Measurements from ENCODE around the gene CADM1. TPM values are rescaled to one million over a fixed set of nuclear protein-coding genes. Genes with fewer than 3 reads are reported as not detected.

CADM1 gene
- total and polyA plus RNA-seq, 8 donors = 0.58 to 29.7 (median 5.3) TPM

DNA sequence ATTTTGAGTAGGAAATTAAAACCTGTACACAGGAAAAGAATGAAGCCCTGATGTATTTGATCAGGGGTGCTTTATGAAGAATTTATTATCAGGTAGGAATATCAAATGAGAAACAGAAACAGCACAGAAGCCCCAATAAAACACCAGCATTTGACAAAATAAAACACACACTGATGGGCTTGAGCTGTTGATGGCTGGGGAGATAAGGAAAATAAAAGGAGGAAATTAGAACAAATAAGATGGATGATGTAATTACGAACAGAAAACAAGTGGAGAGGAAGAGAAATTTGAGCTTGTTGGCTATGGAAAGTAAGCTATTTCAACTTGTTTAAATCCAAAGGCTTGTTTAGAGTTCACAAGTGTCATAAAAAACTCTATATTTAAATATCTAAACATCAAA lies 213.7 kb downstream of the CADM1 start:
- H3K27ac ChIP-seq = no peak overlapping the region
- no peaks in the 10 kb centered on the region for H3K9me3 ChIP-seq
- 70 to 88% (median 84%) methylated on average over 1 of the region's 1 CpG for WGBS, 5 donors
- no peaks in the 10 kb centered on the region for H3K4me1 ChIP-seq
- intact Hi-C loops (cut with DNase I; ENCODE audit: low total_unique reads) = no loop called here
- no peak overlapping the region for H3K4me3 ChIP-seq
- TF ChIP-seq POLR2A (IDR thresholded peaks at IDR 0.05) = no peak
- TF ChIP-seq, protein P1, sequence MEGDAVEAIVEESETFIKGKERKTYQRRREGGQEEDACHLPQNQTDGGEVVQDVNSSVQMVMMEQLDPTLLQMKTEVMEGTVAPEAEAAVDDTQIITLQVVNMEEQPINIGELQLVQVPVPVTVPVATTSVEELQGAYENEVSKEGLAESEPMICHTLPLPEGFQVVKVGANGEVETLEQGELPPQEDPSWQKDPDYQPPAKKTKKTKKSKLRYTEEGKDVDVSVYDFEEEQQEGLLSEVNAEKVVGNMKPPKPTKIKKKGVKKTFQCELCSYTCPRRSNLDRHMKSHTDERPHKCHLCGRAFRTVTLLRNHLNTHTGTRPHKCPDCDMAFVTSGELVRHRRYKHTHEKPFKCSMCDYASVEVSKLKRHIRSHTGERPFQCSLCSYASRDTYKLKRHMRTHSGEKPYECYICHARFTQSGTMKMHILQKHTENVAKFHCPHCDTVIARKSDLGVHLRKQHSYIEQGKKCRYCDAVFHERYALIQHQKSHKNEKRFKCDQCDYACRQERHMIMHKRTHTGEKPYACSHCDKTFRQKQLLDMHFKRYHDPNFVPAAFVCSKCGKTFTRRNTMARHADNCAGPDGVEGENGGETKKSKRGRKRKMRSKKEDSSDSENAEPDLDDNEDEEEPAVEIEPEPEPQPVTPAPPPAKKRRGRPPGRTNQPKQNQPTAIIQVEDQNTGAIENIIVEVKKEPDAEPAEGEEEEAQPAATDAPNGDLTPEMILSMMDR (IDR thresholded peaks at IDR 0.05) = no peak
- no peak for TF ChIP-seq POLR2AphosphoS5 (IDR thresholded peaks at IDR 0.05)
- no peak for TF ChIP-seq EP300 (IDR thresholded peaks at IDR 0.05)
- H3K27me3 ChIP-seq = no peaks in the 10 kb centered on the region
- no peaks in the 10 kb centered on the region for H3K36me3 ChIP-seq
- DNase-seq = no peak

DNA sequence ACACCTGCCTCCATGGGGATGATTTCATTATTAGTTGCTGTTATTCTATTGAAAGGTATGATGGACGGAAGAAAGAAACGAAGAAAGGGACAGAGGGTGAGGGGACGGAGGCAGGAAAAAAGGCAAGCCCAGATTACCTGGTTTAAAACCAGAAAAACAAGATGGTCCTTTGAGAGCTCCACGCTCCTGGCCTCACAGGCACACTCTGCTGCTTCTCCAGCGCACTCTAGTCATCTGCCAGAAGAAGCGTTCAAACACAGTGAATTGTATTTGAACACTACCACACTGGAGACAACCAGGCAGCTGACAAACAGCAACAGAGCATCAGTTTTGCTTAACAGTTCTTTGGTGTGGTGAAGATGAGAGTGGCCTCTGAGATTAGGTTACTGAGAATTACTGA lies 216.9 kb downstream of the CADM1 start:
- Histone ChIP-seq H3K27ac (no peak overlapping the region), H3K4me3 (no peak overlapping the region), H3K9me3 (no peaks in the 10 kb centered on the region), H3K27me3 (no peaks in the 10 kb centered on the region), H3K4me1 (no peaks in the 10 kb centered on the region), H3K36me3 (no peaks in the 10 kb centered on the region)
- intact Hi-C loops (cut with DNase I; ENCODE audit: low total_unique reads) = no loop called here
- DNase-seq = no peak
- WGBS, 5 donors = 75 to 89% (median 87%) methylated on average over 6 of the region's 6 CpGs
- TF ChIP-seq EP300 (IDR thresholded peaks at IDR 0.05) (no peak), POLR2A (IDR thresholded peaks at IDR 0.05) (no peak), POLR2AphosphoS5 (IDR thresholded peaks at IDR 0.05) (no peak)
- TF ChIP-seq, protein P1 (IDR thresholded peaks at IDR 0.05) = no peak

DNA sequence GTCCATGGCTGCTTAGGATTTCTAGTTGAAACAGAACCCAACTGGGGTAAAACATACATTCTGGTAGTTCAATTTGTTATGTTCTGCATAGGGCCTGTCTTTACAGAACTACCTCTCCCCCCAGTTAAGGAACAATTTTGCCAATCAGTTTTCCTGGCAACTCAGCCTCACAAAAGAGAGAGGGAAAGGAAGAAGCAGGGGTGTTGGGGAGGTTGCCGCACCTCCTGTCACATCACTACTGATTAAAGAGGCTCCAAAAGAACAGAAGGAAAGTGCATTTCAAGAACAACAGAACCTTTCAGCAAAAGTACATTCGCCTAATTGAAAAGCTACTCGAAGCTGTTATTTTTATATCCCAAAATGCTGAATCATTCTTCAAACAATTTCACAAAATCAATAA lies 217.6 kb downstream of the CADM1 start:
- WGBS, 5 donors = 47 to 61% (median 53%) methylated on average over 3 of the region's 3 CpGs
- H3K27ac ChIP-seq = no peak overlapping the region

DNA sequence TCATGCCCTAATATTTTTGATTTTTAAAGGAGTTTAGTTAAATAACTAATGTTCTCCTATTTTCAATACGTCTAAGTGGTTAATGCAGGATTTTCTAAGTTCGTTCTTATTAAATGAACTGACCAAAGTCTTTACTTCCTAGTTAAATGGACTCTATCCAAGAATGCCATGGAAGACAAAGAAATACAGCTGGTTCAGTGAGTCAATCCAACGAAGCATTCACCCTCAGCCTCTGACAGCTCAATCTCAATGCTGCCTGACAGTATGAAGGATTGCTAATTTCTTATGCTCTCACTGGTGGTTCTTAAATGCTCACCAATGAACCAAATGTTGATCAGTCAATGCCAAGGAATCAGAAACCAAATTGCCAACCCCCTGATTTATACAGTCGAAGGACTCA lies 219.4 kb downstream of the CADM1 start:
- TF ChIP-seq POLR2A (IDR thresholded peaks at IDR 0.05) (no peak), POLR2AphosphoS5 (IDR thresholded peaks at IDR 0.05) (no peak), EP300 (IDR thresholded peaks at IDR 0.05) (no peak)
- TF ChIP-seq, protein P1 (IDR thresholded peaks at IDR 0.05) = no peak
- Histone ChIP-seq H3K4me3 (no peak overlapping the region), H3K27me3 (no peaks in the 10 kb centered on the region), H3K36me3 (no peaks in the 10 kb centered on the region), H3K9me3 (no peaks in the 10 kb centered on the region), H3K27ac (no peak overlapping the region), H3K4me1 (peaks cover 0 to 7% (median 0%) of the 10 kb centered on the region in 4 donors)
- intact Hi-C loops (cut with DNase I; ENCODE audit: low total_unique reads) = no loop called here
- DNase-seq = no peak
- WGBS, 5 donors = 59 to 69% (median 61%) methylated on average over 4 of the region's 4 CpGs

More for the DNA sequence above, 217.6 kb downstream of the CADM1 start:
- Histone ChIP-seq H3K4me1 (no peaks in the 10 kb centered on the region), H3K27me3 (no peaks in the 10 kb centered on the region), H3K36me3 (no peaks in the 10 kb centered on the region), H3K9me3 (no peaks in the 10 kb centered on the region), H3K4me3 (no peak overlapping the region)
- TF ChIP-seq POLR2AphosphoS5 (IDR thresholded peaks at IDR 0.05) (no peak), POLR2A (IDR thresholded peaks at IDR 0.05) (no peak)
- TF ChIP-seq, protein P1 (IDR thresholded peaks at IDR 0.05) = no peak
- intact Hi-C loops (cut with DNase I; ENCODE audit: low total_unique reads) = no loop called here
- DNase-seq = no peak

All from stomach (tissue), 9 donors.